ENCODE data around the gene CELF3.
A peak's percentile ranks its signal among the peaks of the same experiment; 100 is the strongest.

Gene CELF3

GRCh38 chr1:151720554-151720953 lies 4.0 kb upstream of the CELF3 start:
- no peak for DNase-seq

- no peak for DNase-seq
These were observed 3.5 kb upstream of the CELF3 start for GRCh38 chr1:151720125-151720524.

GRCh38 chr1:151718666-151719065 lies 2.1 kb upstream of the CELF3 start:
- DNase-seq = no peak

- DNase-seq = no peak
These were observed 1.4 kb upstream of the CELF3 start for GRCh38 chr1:151718011-151718431.

GRCh38 chr1:151716405-151716762 lies 219 bp downstream of the CELF3 start:
- DNase-seq = no peak

GRCh38 chr1:151715726-151716404 lies 738 bp downstream of the CELF3 start:
- DNase-seq = peak in 1 of 2 experiments; percentile 30

- DNase-seq = no peak
These were observed 1.5 kb downstream of the CELF3 start for GRCh38 chr1:151714820-151715725.

GRCh38 chr1:151713874-151714273 lies 2.7 kb downstream of the CELF3 start:
- DNase-seq = no peak

- no peak for DNase-seq
These were observed 3.6 kb downstream of the CELF3 start for GRCh38 chr1:151713044-151713443.

GRCh38 chr1:151711951-151712350 lies 4.7 kb downstream of the CELF3 start:
- DNase-seq = no peak

GRCh38 chr1:151711044-151711800 lies 5.4 kb downstream of the CELF3 start:
- DNase-seq = no peak

- DNase-seq = peak; percentile 60 to 62
These were observed 6.3 kb downstream of the CELF3 start for GRCh38 chr1:151710187-151710840.

- DNase-seq = no peak
These were observed 7.7 kb downstream of the CELF3 start for GRCh38 chr1:151708891-151709290.

- no peak for DNase-seq
These were observed 9.0 kb downstream of the CELF3 start for GRCh38 chr1:151707541-151708065.

GRCh38 chr1:151706464-151707415 lies 9.9 kb downstream of the CELF3 start:
- DNase-seq = no peak

- no peak for DNase-seq
These were observed 10.7 kb downstream of the CELF3 start for GRCh38 chr1:151705753-151706463.

GRCh38 chr1:151705146-151705545 lies 11.5 kb downstream of the CELF3 start:
- DNase-seq = no peak

- DNase-seq = no peak
These were observed 12.4 kb downstream of the CELF3 start for GRCh38 chr1:151704246-151704645.

- DNase-seq = no peak
These were observed 12.8 kb downstream of the CELF3 start for GRCh38 chr1:151703813-151704212.

- DNase-seq = no peak
These were observed 13.7 kb downstream of the CELF3 start for GRCh38 chr1:151702936-151703335.

- no peak for DNase-seq
These were observed 15.1 kb downstream of the CELF3 start for GRCh38 chr1:151701515-151701914.
